ENCODE results near the gene TRAIP. TPM values are rescaled to one million over a fixed set of nuclear protein-coding genes. Genes with fewer than 3 reads are reported as not detected.
"Not testable (repeated sequence)": the region's sequence is repeated elsewhere in the genome, so short reads cannot be mapped to it uniquely, and the experiment has no call there.

The TRAIP gene
- total RNA-seq, result 8.2 TPM
- polyA plus RNA-seq, result 2.4 TPM
- long read RNA-seq, donor 1, result 0 reads
- long read RNA-seq, donor 2, partial matches to known transcripts, result 0 of 5 reads
- long read RNA-seq, donor 2, other reads (novel, unspliced or antisense), result 0 of 5 reads
- long read RNA-seq, donor 3, partial matches to known transcripts, result 0 of 3 reads
- long read RNA-seq, donor 3, other reads (novel, unspliced or antisense), result 0 of 3 reads
- long read RNA-seq, donor 4, partial matches to known transcripts, result 155 of 155 reads
- long read RNA-seq, donor 4, other reads (novel, unspliced or antisense), result 0 of 155 reads
- long read RNA-seq, donor 5, partial matches to known transcripts, result 0 of 3 reads
- long read RNA-seq, donor 5, other reads (novel, unspliced or antisense), result 0 of 3 reads
- long read RNA-seq, donor 6, partial matches to known transcripts, result 0 of 3 reads
- long read RNA-seq, donor 6, other reads (novel, unspliced or antisense), result 0 of 3 reads
- long read RNA-seq, donor 7, partial matches to known transcripts, result 0 of 1 reads
- long read RNA-seq, donor 7, other reads (novel, unspliced or antisense), result 0 of 1 reads
- long read RNA-seq, donor 8, result 0 reads
- long read RNA-seq, donor 9, partial matches to known transcripts, result 0 of 1 reads
- long read RNA-seq, donor 9, other reads (novel, unspliced or antisense), result 0 of 1 reads
- long read RNA-seq, donor 10, partial matches to known transcripts, result 0 of 3 reads
- long read RNA-seq, donor 10, other reads (novel, unspliced or antisense), result 0 of 3 reads

- Histone ChIP-seq H3K4me3 (ENCODE audit: low read length in 2 of 2) (peak within 1 kb of the TSS; percentile 60 to 72), H3K9me3 (ENCODE audit: control insufficient read depth in 2 of 2, insufficient read depth in 1 of 2, low read length in 1 of 2) (no peaks in the 10 kb centered on the region), H3K27me3 (ENCODE audit: control insufficient read depth in 2 of 2, insufficient read depth in 1 of 2, low read length in 1 of 2) (no peaks in the 10 kb centered on the region), H3K4me1 (ENCODE audit: control insufficient read depth in 2 of 2, insufficient read depth in 2 of 2, low read length in 2 of 2) (peaks cover 13 to 20% of the 10 kb centered on the region in 2 donors), H3K27ac (ENCODE audit: low read depth in 1 of 2, low read length in 1 of 2) (peak within 1 kb of the TSS; percentile 45 to 62), H3K36me3 (ENCODE audit: control insufficient read depth in 2 of 2, insufficient read depth in 2 of 2, low read length in 1 of 2) (no peaks in the 10 kb centered on the region)
- peak; percentile 88 to 98 (median 93) for DNase-seq (ENCODE audit: low read depth in 6 of 9, low spot score in 9 of 9)
- WGBS, result 5% methylated on average over 52 of the region's 52 CpGs
Observed at GRCh38 chr3:49856181-49857005, at the start of gene TRAIP. Gene TRAIP (minus strand): TSS chr3:49856564. CDS start chr3:49856453, 111 bp downstream.

- not testable (repeated sequence) for H3K4me3 ChIP-seq (ENCODE audit: low read length in 2 of 2); DNase-seq (ENCODE audit: low read depth in 6 of 9, low spot score in 9 of 9); H3K27ac ChIP-seq (ENCODE audit: low read depth in 1 of 2, low read length in 1 of 2); H3K27me3 ChIP-seq (ENCODE audit: control insufficient read depth in 2 of 2, insufficient read depth in 1 of 2, low read length in 1 of 2); H3K9me3 ChIP-seq (ENCODE audit: control insufficient read depth in 2 of 2, insufficient read depth in 1 of 2, low read length in 1 of 2)
- 93% methylated on average over 13 of the region's 13 CpGs for WGBS
- peaks cover 20 to 58% of the 10 kb centered on the region in 2 donors for H3K4me1 ChIP-seq (ENCODE audit: control insufficient read depth in 2 of 2, insufficient read depth in 2 of 2, low read length in 2 of 2)
- H3K36me3 ChIP-seq (ENCODE audit: control insufficient read depth in 2 of 2, insufficient read depth in 2 of 2, low read length in 1 of 2), result peaks cover 4 to 11% of the 10 kb centered on the region in 2 donors
Observed at GRCh38 chr3:49904448-49904847, 48.1 kb upstream of the TRAIP start.

- 40% methylated on average over 65 of the region's 65 CpGs for WGBS
- peak in 8 of 9 donors; percentile 45 to 88 (median 71) for DNase-seq (ENCODE audit: low read depth in 6 of 9, low spot score in 9 of 9)
- Histone ChIP-seq H3K27me3 (ENCODE audit: control insufficient read depth in 2 of 2, insufficient read depth in 1 of 2, low read length in 1 of 2) (no peaks in the 10 kb centered on the region), H3K4me1 (ENCODE audit: control insufficient read depth in 2 of 2, insufficient read depth in 2 of 2, low read length in 2 of 2) (peaks cover 20 to 58% of the 10 kb centered on the region in 2 donors), H3K4me3 (ENCODE audit: low read length in 2 of 2) (peak within 1 kb of the TSS; percentile 30 to 38), H3K27ac (ENCODE audit: low read depth in 1 of 2, low read length in 1 of 2) (peak within 1 kb of the TSS; percentile 67 to 76), H3K36me3 (ENCODE audit: control insufficient read depth in 2 of 2, insufficient read depth in 2 of 2, low read length in 1 of 2) (peaks cover 0 to 4% of the 10 kb centered on the region in 2 donors), H3K9me3 (ENCODE audit: control insufficient read depth in 2 of 2, insufficient read depth in 1 of 2, low read length in 1 of 2) (no peaks in the 10 kb centered on the region)
Observed at GRCh38 chr3:49903451-49904424, 47.4 kb upstream of the TRAIP start, which contains the start of gene MST1R. Gene MST1R (minus strand): TSS chr3:49903873. CDS start chr3:49903609, 264 bp downstream.

- no peaks in the 10 kb centered on the region for H3K36me3 ChIP-seq (ENCODE audit: control insufficient read depth in 2 of 2, insufficient read depth in 2 of 2, low read length in 1 of 2)
- peak overlapping the region in 1 of 2 donors; percentile 26 for H3K4me3 ChIP-seq (ENCODE audit: low read length in 2 of 2)
- peak overlapping the region; percentile 76 to 80 for H3K27ac ChIP-seq (ENCODE audit: low read depth in 1 of 2, low read length in 1 of 2)
- WGBS, result 97% methylated on average over 44 of the region's 44 CpGs
- no peaks in the 10 kb centered on the region for H3K27me3 ChIP-seq (ENCODE audit: control insufficient read depth in 2 of 2, insufficient read depth in 1 of 2, low read length in 1 of 2)
- DNase-seq (ENCODE audit: low read depth in 6 of 9, low spot score in 9 of 9), result no peak
- peaks cover 20 to 58% of the 10 kb centered on the region in 2 donors for H3K4me1 ChIP-seq (ENCODE audit: control insufficient read depth in 2 of 2, insufficient read depth in 2 of 2, low read length in 2 of 2)
- H3K9me3 ChIP-seq (ENCODE audit: control insufficient read depth in 2 of 2, insufficient read depth in 1 of 2, low read length in 1 of 2), result no peaks in the 10 kb centered on the region
Observed at GRCh38 chr3:49902511-49903345, 46.4 kb upstream of the TRAIP start.

GRCh38 chr3:49901366-49902339 lies 45.3 kb upstream of the TRAIP start:
- Histone ChIP-seq H3K27ac (ENCODE audit: low read depth in 1 of 2, low read length in 1 of 2) (peak overlapping the region; percentile 64 to 82), H3K4me1 (ENCODE audit: control insufficient read depth in 2 of 2, insufficient read depth in 2 of 2, low read length in 2 of 2) (peaks cover 20 to 57% of the 10 kb centered on the region in 2 donors), H3K36me3 (ENCODE audit: control insufficient read depth in 2 of 2, insufficient read depth in 2 of 2, low read length in 1 of 2) (no peaks in the 10 kb centered on the region), H3K4me3 (ENCODE audit: low read length in 2 of 2) (peak overlapping the region in 1 of 2 donors; percentile 18), H3K27me3 (ENCODE audit: control insufficient read depth in 2 of 2, insufficient read depth in 1 of 2, low read length in 1 of 2) (no peaks in the 10 kb centered on the region), H3K9me3 (ENCODE audit: control insufficient read depth in 2 of 2, insufficient read depth in 1 of 2, low read length in 1 of 2) (no peaks in the 10 kb centered on the region)
- WGBS, result 50% methylated on average over 11 of the region's 11 CpGs
- peak in 2 of 9 donors; percentile 14 to 62 for DNase-seq (ENCODE audit: low read depth in 6 of 9, low spot score in 9 of 9)

- WGBS, result 83% methylated on average over 8 of the region's 8 CpGs
- no peak overlapping the region for H3K4me3 ChIP-seq (ENCODE audit: low read length in 2 of 2)
- H3K27ac ChIP-seq (ENCODE audit: low read depth in 1 of 2, low read length in 1 of 2), result peak overlapping the region in 1 of 2 donors; percentile 82
- H3K27me3 ChIP-seq (ENCODE audit: control insufficient read depth in 2 of 2, insufficient read depth in 1 of 2, low read length in 1 of 2), result no peaks in the 10 kb centered on the region
- DNase-seq (ENCODE audit: low read depth in 6 of 9, low spot score in 9 of 9), result no peak
- H3K36me3 ChIP-seq (ENCODE audit: control insufficient read depth in 2 of 2, insufficient read depth in 2 of 2, low read length in 1 of 2), result no peaks in the 10 kb centered on the region
- H3K9me3 ChIP-seq (ENCODE audit: control insufficient read depth in 2 of 2, insufficient read depth in 1 of 2, low read length in 1 of 2), result no peaks in the 10 kb centered on the region
- H3K4me1 ChIP-seq (ENCODE audit: control insufficient read depth in 2 of 2, insufficient read depth in 2 of 2, low read length in 2 of 2), result peaks cover 13 to 47% of the 10 kb centered on the region in 2 donors
Observed at GRCh38 chr3:49900491-49901153, 44.3 kb upstream of the TRAIP start.

Data from thymus (tissue), 14 donors.